Neutrophil (primary cell): ENCODE results near the gene SLC13A3.

Experiments used
- H3K27ac ChIP-seq: fragments of 200-600 bp; sonication (generic); 2 replicates; pipeline ENCODE4 v1.5.1; 2016; ENCODE audit warnings: mild to moderate bottlenecking, moderate library complexity
- H3K27me3 ChIP-seq: fragments of 200-600 bp; sonication (generic); 2 replicates; pipeline ENCODE4 v1.6.0; 2016; ENCODE audit warnings: mild to moderate bottlenecking
- H3K36me3 ChIP-seq: fragments of 200-600 bp; sonication (generic); 2 replicates; pipeline ENCODE4 v1.5.1; 2017
- H3K4me1 ChIP-seq, 2 experiments: fragments of 200-600 bp in 1 of 2; sonication (generic) in 1 of 2; 1 replicate in 1 of 2; 2 replicates in 1 of 2; pipeline versions ENCODE4 v1.5.1 to v1.6.1; 2013 to 2016; ENCODE audit warnings: low read depth in 1 of 2, low read length in 1 of 2, mild to moderate bottlenecking in 1 of 2, moderate library complexity in 1 of 2; ENCODE audit not compliant: control insufficient read depth in 1 of 2, insufficient read depth in 1 of 2
- H3K4me3 ChIP-seq, 2 experiments: fragments of 200-600 bp in 1 of 2; sonication (generic) in 1 of 2; 1 replicate in 1 of 2; 2 replicates in 1 of 2; pipeline ENCODE4 v1.5.1; 2013 to 2016; ENCODE audit warnings: low read depth in 1 of 2, low read length in 1 of 2, mild to moderate bottlenecking in 1 of 2, moderate library complexity in 1 of 2
- H3K9me3 ChIP-seq: fragments of 200-600 bp; sonication (generic); 2 replicates; pipeline ENCODE4 v1.5.1; 2016
- TF ChIP-seq, protein P1 (sequence below): fragments of 200-600 bp; sonication (generic); IDR thresholded peaks from 2 replicates; pipeline ENCODE4 v1.5.1; 2016; ENCODE audit warnings: antibody characterized with exemption

Gene SLC13A3

DNA sequence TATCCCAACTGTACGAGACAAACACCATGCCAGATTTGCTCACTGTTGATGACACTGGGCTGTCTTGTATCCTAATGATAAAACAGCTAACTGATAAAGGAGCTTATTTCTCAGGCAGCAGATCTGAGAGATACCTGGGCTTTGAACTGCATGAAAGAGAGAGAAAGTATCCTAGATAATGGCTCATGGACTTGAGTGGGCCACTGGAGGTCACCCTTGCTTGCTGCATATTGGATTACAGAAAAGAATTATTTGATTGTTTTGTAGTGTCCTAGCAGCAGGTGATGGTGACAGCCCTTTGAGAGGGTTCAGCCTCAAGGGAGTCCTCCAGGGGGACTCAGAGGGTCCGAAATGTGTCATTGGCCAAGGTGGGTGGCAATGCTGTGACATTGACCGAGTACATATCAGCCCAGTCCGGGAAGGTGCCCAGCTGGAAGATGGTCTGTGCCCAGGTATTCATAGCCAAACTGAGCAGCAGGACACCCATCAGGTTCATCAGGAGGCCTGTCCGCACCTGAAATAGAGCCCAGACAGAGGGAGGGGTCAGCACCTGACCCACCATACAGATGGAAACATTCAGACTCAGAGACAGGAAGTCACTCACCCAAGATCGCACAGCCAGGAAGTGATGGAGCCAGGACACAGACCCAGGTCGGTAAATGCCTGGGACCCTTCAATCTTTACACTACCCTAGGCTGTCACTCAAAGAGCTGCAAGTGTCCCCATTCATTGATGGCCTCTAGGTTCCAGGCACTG is 91.4 kb downstream of the SLC13A3 start:
- Histone ChIP-seq H3K4me1 (peaks cover 0 to 7% of the 10 kb centered on the region in 2 experiments), H3K36me3 (no peaks in the 10 kb centered on the region), H3K4me3 (no peak overlapping the region), H3K27me3 (no peaks in the 10 kb centered on the region), H3K9me3 (no peaks in the 10 kb centered on the region), H3K27ac (no peak overlapping the region)
- TF ChIP-seq, protein P1, sequence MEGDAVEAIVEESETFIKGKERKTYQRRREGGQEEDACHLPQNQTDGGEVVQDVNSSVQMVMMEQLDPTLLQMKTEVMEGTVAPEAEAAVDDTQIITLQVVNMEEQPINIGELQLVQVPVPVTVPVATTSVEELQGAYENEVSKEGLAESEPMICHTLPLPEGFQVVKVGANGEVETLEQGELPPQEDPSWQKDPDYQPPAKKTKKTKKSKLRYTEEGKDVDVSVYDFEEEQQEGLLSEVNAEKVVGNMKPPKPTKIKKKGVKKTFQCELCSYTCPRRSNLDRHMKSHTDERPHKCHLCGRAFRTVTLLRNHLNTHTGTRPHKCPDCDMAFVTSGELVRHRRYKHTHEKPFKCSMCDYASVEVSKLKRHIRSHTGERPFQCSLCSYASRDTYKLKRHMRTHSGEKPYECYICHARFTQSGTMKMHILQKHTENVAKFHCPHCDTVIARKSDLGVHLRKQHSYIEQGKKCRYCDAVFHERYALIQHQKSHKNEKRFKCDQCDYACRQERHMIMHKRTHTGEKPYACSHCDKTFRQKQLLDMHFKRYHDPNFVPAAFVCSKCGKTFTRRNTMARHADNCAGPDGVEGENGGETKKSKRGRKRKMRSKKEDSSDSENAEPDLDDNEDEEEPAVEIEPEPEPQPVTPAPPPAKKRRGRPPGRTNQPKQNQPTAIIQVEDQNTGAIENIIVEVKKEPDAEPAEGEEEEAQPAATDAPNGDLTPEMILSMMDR = no peak

DNA sequence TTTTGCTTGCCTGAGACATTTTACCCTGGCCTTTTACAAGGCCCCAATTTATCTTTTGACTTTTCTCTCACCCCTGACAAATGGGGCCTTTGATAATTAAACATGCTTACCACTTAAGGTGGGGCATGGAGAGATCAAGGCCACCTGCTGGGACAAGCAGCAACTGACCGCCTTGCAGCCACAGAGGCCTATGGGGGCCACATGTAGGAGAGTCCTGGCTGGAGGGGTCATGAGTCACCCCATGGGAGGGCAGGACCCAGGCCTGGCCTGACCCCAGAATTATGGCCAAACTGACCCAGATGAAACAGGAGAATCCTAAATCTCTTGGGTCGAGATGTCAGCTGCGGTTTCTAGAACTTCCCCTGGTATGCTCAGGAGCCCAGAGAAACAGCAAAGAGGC is 92.3 kb downstream of the SLC13A3 start:
- no peaks in the 10 kb centered on the region for H3K9me3 ChIP-seq
- TF ChIP-seq, protein P1 = no peak

DNA sequence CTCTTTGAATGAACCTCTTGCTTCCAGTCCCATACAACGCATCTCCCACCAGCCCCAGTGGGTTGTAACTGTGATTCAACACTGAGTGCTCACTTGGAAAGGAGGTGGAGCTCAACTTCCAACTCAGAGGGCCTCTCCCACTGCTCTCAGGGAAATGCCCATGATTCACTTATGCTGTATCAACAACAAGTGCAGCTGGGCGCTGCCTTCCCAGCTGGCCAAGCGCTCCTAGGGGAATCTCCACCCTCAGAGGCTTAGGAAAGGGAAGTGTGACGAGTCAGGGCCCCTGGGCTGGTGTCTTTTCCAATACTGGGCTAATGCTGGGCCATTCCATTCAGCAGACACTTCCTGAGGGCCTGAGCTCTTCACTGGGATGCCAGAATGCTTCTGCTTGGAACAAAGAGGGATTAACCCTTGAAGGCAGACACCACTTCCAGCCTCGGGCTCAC is 92.7 kb downstream of the SLC13A3 start:
- Histone ChIP-seq H3K9me3 (no peaks in the 10 kb centered on the region), H3K27ac (no peak overlapping the region), H3K36me3 (no peaks in the 10 kb centered on the region), H3K4me1 (peaks cover 0 to 7% of the 10 kb centered on the region in 2 experiments), H3K27me3 (no peaks in the 10 kb centered on the region), H3K4me3 (no peak overlapping the region)
- TF ChIP-seq, protein P1 = no peak

More for the DNA sequence above, 92.3 kb downstream of the SLC13A3 start:
- Histone ChIP-seq H3K27ac (no peak overlapping the region), H3K4me3 (no peak overlapping the region), H3K4me1 (peaks cover 0 to 7% of the 10 kb centered on the region in 2 experiments), H3K36me3 (no peaks in the 10 kb centered on the region), H3K27me3 (no peaks in the 10 kb centered on the region)

DNA sequence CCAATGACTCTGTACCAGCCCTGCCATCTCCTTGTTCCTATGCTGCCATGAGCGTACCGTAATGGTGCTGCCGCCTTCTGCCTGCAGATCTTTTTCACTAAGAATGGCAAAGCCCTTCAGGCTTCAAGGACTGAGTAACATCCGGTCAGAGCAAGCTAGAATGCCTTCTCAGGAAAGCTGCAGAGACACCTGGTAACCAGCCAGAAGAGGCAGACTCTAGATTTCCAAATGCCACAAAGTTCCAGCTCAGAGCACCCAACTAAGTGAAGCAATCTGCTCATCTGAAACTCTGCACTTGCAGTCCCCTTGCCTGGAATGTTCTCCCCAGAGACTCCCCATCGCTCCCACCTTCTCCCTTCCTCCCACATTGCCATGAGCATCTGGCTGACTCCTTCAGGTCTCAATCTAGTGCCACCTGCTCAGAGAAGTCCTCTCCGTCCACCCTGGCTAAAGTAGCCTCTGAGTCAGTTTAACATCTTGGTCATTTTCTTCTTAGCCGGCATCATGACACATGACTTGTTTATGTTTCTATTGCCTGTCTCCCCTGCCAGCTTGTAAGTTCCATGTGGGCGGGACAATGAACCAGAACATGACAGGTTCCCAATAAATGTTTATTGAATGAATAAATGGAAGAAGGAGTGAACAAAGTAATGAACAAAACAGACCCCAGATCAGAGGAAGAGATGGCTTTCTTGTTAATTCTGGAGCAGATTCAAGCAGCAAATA is 93.9 kb downstream of the SLC13A3 start:
- Histone ChIP-seq H3K27ac (no peak overlapping the region), H3K4me3 (no peak overlapping the region), H3K36me3 (no peaks in the 10 kb centered on the region), H3K4me1 (peaks cover 0 to 2% of the 10 kb centered on the region in 2 experiments), H3K9me3 (no peaks in the 10 kb centered on the region), H3K27me3 (no peaks in the 10 kb centered on the region)
- TF ChIP-seq, protein P1 = no peak

DNA sequence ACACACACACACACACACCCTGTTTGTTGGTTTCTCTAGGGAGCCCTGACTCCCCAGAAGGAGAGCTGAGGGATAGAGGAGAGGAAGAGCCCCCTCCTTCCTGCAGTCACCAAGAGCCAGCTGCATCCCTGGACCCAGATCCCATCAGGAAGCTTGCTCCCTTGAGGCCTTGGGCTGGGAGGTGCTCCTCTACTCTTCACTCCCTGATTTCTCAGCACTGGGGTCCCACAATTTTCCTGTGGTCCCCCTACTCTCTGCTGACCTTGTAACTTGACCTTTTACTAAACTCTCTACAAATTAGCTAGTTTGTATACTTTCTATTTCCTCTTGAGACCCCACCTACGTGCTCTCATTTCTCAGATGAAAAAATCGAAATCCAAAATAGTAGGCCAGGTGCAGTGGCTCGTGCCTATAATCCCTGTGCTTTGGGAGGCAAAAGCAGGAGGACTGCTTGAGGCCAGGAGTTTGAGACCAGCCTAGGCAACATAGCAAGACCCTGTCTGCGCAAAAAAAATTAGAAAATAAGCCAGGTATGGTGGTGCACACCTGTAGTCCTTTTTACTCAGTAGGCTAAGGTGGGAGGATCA is 95.8 kb downstream of the SLC13A3 start:
- H3K36me3 ChIP-seq = no peaks in the 10 kb centered on the region
- H3K9me3 ChIP-seq = no peaks in the 10 kb centered on the region
- no peak overlapping the region for H3K4me3 ChIP-seq
- peaks cover 6% of the 10 kb centered on the region for H3K27me3 ChIP-seq
- TF ChIP-seq, protein P1 = no peak
- H3K4me1 ChIP-seq = peaks cover 4 to 5% of the 10 kb centered on the region in 2 experiments
- H3K27ac ChIP-seq = no peak overlapping the region
